RWPE2 (cell line): ENCODE results near the gene HDAC4.

Experiments used
- ATAC-seq: fragments of 200-7000 bp; cut with Tn5 transposase; 3 replicates; pipeline ENCODE4 v1.9.1; 2021; ENCODE audit warnings: low read depth
- DNase-seq: peaks from one replicate; pipeline ENCODE4 v3.0.0-alpha.2; 2020; ENCODE audit warnings: low spot score
- H3K27ac ChIP-seq: fragments of 450-650 bp; 2 replicates; pipeline ENCODE4 v1.5.1; 2017; ENCODE audit warnings: mild to moderate bottlenecking; ENCODE audit not compliant: poor library complexity, severe bottlenecking
- H3K27me3 ChIP-seq: fragments of 250-450 bp; sonication (Bioruptor Pico); 2 replicates; pipeline ENCODE4 v1.5.1; 2021; ENCODE audit warnings: mild to moderate bottlenecking, moderate library complexity; ENCODE audit not compliant: insufficient read depth, poor library complexity, severe bottlenecking
- H3K36me3 ChIP-seq: fragments of 250-450 bp; sonication (Bioruptor Pico); 2 replicates; pipeline ENCODE4 v1.5.1; 2020; ENCODE audit warnings: low read depth, mild to moderate bottlenecking, moderate library complexity
- H3K4me1 ChIP-seq: fragments of 250-450 bp; sonication (Bioruptor Pico); 2 replicates; pipeline ENCODE4 v1.5.1; 2021; ENCODE audit warnings: mild to moderate bottlenecking, moderate library complexity; ENCODE audit not compliant: insufficient read depth, poor library complexity, severe bottlenecking
- H3K4me3 ChIP-seq: fragments of 250-450 bp; sonication (Bioruptor Pico); 2 replicates; pipeline ENCODE4 v1.5.1; 2021; ENCODE audit warnings: mild to moderate bottlenecking, moderate library complexity; ENCODE audit not compliant: severe bottlenecking
- H3K9me3 ChIP-seq: fragments of 250-450 bp; sonication (Bioruptor Pico); 2 replicates; pipeline ENCODE4 v1.5.1; 2021; ENCODE audit warnings: mild to moderate bottlenecking, moderate library complexity; ENCODE audit not compliant: severe bottlenecking
- CTCF ChIP-seq: fragments of 450-650 bp; IDR thresholded peaks from one replicate; pipeline ENCODE4 v1.5.1; 2017; ENCODE audit warnings: mild to moderate bottlenecking, moderate library complexity; ENCODE audit not compliant: poor library complexity, severe bottlenecking

Gene HDAC4

GRCh38 chr2:238998801-238999200 is 402.0 kb downstream of the HDAC4 start:
- Histone ChIP-seq H3K4me3 (no peak overlapping the region), H3K27ac (no peak overlapping the region), H3K36me3 (no peaks in the 10 kb centered on the region), H3K27me3 (no peaks in the 10 kb centered on the region), H3K9me3 (peaks cover 3% of the 10 kb centered on the region), H3K4me1 (peaks cover 3% of the 10 kb centered on the region)
- no peak for DNase-seq
- no peak for TF ChIP-seq CTCF
- ATAC-seq: no peak
